ENCODE data around the gene C16orf78.

Gene C16orf78

GRCh38 chr16:49382916-49383315 is 9.3 kb downstream of the C16orf78 start:
- DNase-seq (ENCODE audit: low read depth in 3 of 3) = no peak

GRCh38 chr16:49395021-49395420 is 21.4 kb downstream of the C16orf78 start:
- no peak for DNase-seq (ENCODE audit: low read depth in 3 of 3)

DNA sequence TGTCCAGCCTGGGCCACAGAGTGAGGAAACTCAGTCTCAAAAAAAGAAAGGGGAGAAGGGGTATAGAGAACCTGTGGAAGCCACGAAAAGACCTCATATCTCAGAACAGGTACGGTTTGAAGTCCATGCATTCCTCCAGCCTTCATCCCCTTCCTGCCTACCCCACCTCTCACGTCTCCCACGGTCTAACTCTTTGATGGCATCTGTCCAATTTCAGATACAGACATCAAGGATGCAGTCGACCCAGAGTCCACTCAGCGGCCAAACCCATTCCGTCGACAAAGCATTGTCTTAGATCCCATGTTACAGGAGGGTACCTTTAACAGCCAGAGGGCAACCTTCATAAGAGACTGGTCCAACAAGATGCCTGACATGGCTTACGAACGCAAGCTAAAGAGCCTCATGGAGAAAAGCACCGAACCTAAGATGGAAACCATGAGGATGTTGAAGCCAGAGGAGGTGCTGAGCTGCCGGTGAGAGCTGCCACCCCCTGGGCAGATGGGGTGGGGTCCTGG is 22.7 kb downstream of the C16orf78 start:
- no peak for DNase-seq (ENCODE audit: low read depth in 3 of 3)

DNA sequence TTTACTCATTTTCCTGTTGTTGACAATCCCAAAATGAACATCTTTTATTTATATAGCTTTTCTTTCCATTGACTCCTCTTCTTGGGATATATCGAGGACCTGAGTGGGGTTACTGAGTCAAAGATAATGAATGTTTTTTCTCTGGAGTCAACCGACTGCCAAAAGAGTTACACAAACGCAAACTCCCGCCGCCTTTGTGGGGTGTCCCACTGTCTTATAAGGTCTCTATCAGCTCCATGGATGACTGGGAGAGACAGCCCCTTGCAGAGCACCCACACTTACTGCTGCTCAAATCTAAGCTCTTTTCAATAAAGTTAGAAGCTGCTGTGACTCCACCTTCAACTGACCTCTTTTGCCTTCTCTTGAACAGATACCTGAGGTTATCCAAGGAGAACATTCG is 25.2 kb downstream of the C16orf78 start:
- no peak for DNase-seq (ENCODE audit: low read depth in 3 of 3)

GRCh38 chr16:49399594-49400364 is 26.2 kb downstream of the C16orf78 start:
- DNase-seq (ENCODE audit: low read depth in 3 of 3) = no peak

GRCh38 chr16:49400611-49401010 is 27.0 kb downstream of the C16orf78 start:
- DNase-seq (ENCODE audit: low read depth in 3 of 3) = no peak

GRCh38 chr16:49405123-49405522 is 31.5 kb downstream of the C16orf78 start:
- DNase-seq (ENCODE audit: low read depth in 3 of 3) = no peak

- no peak for DNase-seq (ENCODE audit: low read depth in 3 of 3)
These were observed 31.9 kb downstream of the C16orf78 start for GRCh38 chr16:49405530-49405929.

DNA sequence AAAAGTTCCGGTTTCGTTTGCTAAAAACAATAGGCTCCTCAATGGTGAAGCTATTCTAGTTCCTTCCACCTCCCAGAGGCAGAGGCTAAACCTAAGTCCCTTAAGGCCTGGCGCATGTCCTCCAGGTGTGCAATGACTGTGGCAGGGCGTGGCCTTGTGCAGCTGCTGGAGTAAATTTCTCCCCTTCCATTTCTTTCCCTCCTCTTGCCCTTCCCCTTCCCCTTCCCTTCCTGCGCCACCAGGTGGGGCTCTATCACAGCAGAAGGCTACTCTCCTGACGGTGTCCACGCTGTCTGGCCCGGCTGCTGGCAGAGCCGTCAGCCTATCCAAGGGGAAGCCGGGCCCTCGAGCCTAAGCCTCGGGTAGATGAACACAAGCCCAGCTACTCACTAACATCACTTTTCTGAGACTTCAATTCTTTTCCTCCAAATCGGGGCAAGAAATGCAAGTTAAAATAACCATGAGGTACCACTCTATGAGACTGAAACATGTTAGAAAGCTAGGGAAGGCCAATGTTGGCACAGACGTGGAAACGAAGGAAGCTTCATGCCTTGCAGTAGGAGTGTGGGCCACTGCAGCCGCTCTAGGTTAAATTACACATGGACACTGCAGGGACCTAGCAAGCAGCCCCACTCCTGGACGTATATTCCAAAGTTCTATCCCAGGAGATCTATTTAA is 34.4 kb downstream of the C16orf78 start:
- peak; percentile 31 to 37 (median 34) for DNase-seq (ENCODE audit: low read depth in 3 of 3)

GRCh38 chr16:49409121-49409520 is 35.5 kb downstream of the C16orf78 start:
- DNase-seq (ENCODE audit: low read depth in 3 of 3) = no peak

DNA sequence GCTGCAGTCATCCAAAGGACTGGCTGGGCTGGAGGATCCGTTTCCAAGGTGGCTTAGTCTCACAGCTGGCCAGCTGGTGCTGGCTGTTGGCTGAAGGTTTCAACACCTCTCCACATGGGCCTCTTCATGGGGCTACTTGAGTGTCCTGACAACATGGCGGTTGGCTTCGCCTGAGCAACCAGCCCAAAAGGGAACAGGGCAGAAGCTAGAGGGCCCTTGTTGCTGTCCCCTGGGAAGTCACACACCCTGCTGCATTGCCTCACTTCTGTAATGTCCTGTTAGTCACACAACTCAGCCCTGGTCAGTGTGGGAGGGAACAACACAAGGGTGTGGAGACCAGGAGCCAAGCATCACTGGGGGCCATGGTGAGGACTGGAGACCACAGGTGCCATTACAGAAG is 36.6 kb downstream of the C16orf78 start:
- DNase-seq (ENCODE audit: low read depth in 3 of 3) = no peak

DNA sequence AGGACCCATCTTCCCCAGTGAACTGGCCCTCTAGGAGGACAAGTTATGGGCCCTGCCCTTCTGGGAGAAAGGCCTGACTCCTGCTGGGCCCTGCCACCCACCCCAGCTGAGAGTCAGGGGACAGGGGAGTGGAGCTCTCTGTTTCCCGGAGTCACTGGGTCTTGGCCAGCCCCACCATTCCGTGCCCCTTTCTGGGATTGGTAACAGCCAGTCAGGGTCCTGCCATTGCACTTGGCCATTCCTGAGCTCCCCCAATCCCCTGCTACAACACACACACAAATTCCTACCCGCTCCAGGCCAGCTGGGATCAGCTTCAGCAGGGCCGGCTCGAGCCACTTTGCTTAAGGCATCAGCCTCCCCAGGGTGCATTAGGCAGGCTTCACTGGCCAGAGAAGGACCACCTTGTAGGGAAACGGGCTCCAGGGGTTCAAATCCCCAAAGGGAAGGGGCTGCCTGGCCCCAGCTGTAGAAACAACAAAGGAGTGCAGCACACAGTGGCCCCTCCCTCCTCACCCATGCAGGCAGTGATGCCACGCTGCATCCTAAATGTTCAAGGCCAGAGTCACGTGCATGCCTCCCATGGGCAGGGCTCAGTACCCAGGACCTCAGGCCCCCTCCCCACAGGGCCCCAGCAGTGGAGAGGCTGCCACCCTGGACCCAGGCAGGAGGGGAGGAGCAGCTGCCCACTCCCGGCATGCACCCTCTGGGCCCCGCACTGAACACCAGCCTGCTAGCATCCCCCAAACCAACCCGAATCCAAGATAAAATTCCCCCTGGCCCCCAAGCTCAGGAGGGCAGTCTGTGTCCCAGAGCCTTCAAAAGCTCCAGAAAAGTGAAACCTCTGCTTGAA is 37.7 kb downstream of the C16orf78 start:
- no peak for DNase-seq (ENCODE audit: low read depth in 3 of 3)

GRCh38 chr16:49414671-49415070 is 41.1 kb downstream of the C16orf78 start:
- DNase-seq (ENCODE audit: low read depth in 3 of 3) = no peak

DNA sequence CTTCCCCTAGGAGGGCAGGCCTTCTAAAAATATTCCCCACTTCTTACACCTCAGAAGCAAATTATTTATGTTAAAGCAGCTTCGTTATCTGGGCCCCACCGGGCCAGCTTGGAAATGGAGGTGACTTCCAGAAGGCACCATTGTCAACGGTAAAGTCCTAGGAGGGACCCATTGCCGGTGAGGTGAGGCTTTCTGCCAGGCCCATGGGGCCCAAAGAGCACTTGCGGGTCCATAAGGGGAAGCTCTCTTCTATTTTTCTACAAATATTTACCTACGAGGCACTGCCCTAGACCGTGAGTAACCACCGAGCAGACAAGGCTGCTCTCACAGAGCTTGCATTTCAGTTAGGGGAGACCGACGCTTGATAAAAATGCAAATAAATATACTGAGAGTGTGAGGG is 41.5 kb downstream of the C16orf78 start:
- no peak for DNase-seq (ENCODE audit: low read depth in 3 of 3)

- DNase-seq (ENCODE audit: low read depth in 3 of 3) = no peak
These were observed 42.5 kb downstream of the C16orf78 start for GRCh38 chr16:49416001-49416675.

DNA sequence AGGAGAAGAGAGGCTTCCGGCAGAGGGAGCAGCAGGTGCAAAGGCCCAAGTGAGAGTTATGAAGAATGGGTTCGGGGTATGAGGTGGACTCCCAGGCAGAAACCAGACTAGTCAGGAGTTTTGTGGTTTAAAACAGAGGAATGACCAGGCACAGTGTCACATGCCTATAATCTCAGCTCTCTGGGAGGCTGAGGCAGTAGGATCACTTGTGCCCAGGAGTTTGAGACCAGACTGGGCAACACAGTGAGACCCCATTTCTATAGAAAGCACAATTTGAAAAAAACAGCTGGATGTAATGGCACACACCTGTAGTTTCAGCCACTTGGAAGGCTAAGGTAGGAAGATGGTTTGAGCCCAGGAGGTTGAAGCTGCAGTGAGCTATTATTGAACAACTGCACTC is 43.8 kb downstream of the C16orf78 start:
- DNase-seq (ENCODE audit: low read depth in 3 of 3) = no peak

DNA sequence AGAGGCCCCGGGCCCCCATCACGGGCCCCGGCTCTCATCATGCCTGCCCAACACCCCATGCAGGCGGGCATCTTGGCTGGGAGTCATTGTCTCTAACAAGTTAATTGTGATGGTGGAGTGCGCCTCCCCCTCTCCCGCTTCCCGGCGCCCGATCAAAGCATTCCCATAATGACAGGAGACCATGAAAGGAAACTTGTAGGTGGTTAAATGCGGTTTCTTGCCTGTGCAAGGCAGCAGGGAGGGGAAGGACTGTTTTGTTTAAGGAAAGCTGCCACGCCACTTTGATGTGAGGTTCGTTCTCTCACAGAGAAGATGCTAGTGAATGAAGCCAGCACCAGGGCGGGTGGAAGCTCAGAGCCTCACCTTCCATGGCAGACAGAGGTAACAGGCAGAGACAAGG is 45.4 kb downstream of the C16orf78 start:
- DNase-seq (ENCODE audit: low read depth in 3 of 3) = no peak

GRCh38 chr16:49419862-49420261 is 46.3 kb downstream of the C16orf78 start:
- DNase-seq (ENCODE audit: low read depth in 3 of 3) = no peak

GRCh38 chr16:49422896-49423295 is 49.3 kb downstream of the C16orf78 start:
- no peak for DNase-seq (ENCODE audit: low read depth in 3 of 3)

GRCh38 chr16:49424961-49425360 is 51.4 kb downstream of the C16orf78 start:
- DNase-seq (ENCODE audit: low read depth in 3 of 3) = no peak

GRCh38 chr16:49427771-49428170 is 54.2 kb downstream of the C16orf78 start:
- no peak for DNase-seq (ENCODE audit: low read depth in 3 of 3)

DNA sequence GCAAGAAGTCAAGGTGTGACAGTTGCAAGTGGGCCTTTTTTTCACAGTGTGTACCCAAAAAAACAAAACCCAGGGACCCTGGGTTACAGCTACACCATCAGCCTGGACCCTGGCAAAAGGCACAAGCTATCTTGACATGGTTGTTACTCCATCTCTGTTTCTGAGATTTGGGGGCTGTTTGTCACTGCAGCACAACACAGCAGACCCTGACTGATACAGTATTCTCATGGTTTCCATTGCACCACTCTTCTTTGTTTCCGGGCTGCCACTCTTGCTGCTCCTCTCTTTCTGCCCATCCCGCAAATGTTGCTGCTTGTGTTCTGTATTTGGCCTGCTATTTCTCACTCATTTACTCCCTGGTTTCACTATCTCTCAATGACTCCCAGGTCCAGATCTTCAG is 55.2 kb downstream of the C16orf78 start:
- no peak for DNase-seq (ENCODE audit: low read depth in 3 of 3)
